Transverse colon (tissue), 4 donors: ENCODE results near the gene AMN. TPM values are rescaled to one million over a fixed set of nuclear protein-coding genes. Genes with fewer than 3 reads are reported as not detected.

Experiments used
- DNase-seq: peaks from one replicate; pipeline ENCODE4 v3.0.0-alpha.2; 2019
- H3K27ac ChIP-seq, 4 donors: fragments of 200-600 bp; sonication (generic); 2 replicates each; pipeline ENCODE4 v1.5.1; 2016 to 2018; ENCODE audit warnings: inconsistent platforms in 4 of 4
- H3K27me3 ChIP-seq: fragments of 200-600 bp; sonication (generic); 2 replicates; pipeline ENCODE4 v1.5.1; 2017; ENCODE audit warnings: inconsistent platforms
- H3K36me3 ChIP-seq, 4 donors: fragments of 200-600 bp; sonication (generic); 2 replicates each; pipeline ENCODE4 v1.5.1; 2017 to 2019; ENCODE audit warnings: inconsistent platforms in 4 of 4
- H3K4me1 ChIP-seq, 4 donors: fragments of 200-600 bp; sonication (generic); 2 replicates each; pipeline ENCODE4 v1.5.1; 2017 to 2020; ENCODE audit warnings: inconsistent platforms in 4 of 4
- H3K4me3 ChIP-seq, 4 donors: fragments of 200-600 bp; sonication (generic); 1 replicate in 1 of 4; 2 replicates in 3 of 4; pipeline versions ENCODE4 v1.5.1 to v1.6.1; 2017 to 2019; ENCODE audit warnings: inconsistent platforms in 4 of 4
- H3K9me3 ChIP-seq, 2 donors: fragments of 200-600 bp; sonication (generic); 2 replicates each; pipeline ENCODE4 v1.5.1; 2017 to 2019; ENCODE audit warnings: inconsistent platforms in 2 of 2
- EP300 ChIP-seq: sonication (generic); formaldehyde crosslinking; IDR thresholded peaks from one replicate; pipeline ENCODE4 v1.6.1; 2017; ENCODE audit warnings: antibody characterized with exemption, low read depth
- POLR2A ChIP-seq: fragments of 450-650 bp; IDR thresholded peaks from one replicate; pipeline ENCODE4 v1.6.1; 2016; ENCODE audit warnings: antibody characterized with exemption, mild to moderate bottlenecking, moderate library complexity
- POLR2AphosphoS5 ChIP-seq, 3 donors: sonication (generic); formaldehyde crosslinking; IDR thresholded peaks; one replicate each; pipeline ENCODE4 v1.6.1; 2016; ENCODE audit warnings: antibody characterized with exemption in 3 of 3
- WGBS, 2 donors: methylation state at CpG; one replicate each; pipeline ENCODE4 v1.1.5; 2018; ENCODE audit warnings: low coverage in 1 of 2; 5-methylcytosine and 5-hydroxymethylcytosine counted together
- in situ Hi-C, 4 donors: fragments of 200-750 bp; cut with MboI; loops; one replicate each; pipeline versions ENCODE4 v1.15.0 to v1.15.1; 2017; ENCODE audit warnings: low sequenced_read_pairs in 3 of 4, low pct_ligation_motif_present in 1 of 4, low pct_unique_long_range_greater_than_20kb in 1 of 4
- intact Hi-C: fragments of 100-400 bp; cut with DNase I; formaldehyde crosslinking; loops from one replicate; pipeline ENCODE4 v1.15.1; 2023; ENCODE audit warnings: low total_unique reads
- total RNA-seq, 4 donors: library from RNA; depleted of rRNA; stranded (reverse); fragments of >200 nt; gene quantifications; one replicate each; pipeline ENCODE4 v1.1.0, GENCODE V29; 2016
- TF ChIP-seq, protein P1 (sequence below), 5 experiments: fragments of 200-600 bp in 3 of 5; fragments of 450-650 bp in 2 of 5; sonication (generic) in 3 of 5; IDR thresholded peaks; 1 replicate in 2 of 5; 2 replicates in 3 of 5; pipeline ENCODE4 v1.5.1; 2016 to 2017; ENCODE audit warnings: antibody characterized with exemption in 5 of 5, inconsistent platforms in 3 of 5, mild to moderate bottlenecking in 2 of 5, moderate library complexity in 1 of 5

Gene AMN
- total RNA-seq, 4 donors from 2014 or later, result 306 to 597 (median 420) TPM

DNA sequence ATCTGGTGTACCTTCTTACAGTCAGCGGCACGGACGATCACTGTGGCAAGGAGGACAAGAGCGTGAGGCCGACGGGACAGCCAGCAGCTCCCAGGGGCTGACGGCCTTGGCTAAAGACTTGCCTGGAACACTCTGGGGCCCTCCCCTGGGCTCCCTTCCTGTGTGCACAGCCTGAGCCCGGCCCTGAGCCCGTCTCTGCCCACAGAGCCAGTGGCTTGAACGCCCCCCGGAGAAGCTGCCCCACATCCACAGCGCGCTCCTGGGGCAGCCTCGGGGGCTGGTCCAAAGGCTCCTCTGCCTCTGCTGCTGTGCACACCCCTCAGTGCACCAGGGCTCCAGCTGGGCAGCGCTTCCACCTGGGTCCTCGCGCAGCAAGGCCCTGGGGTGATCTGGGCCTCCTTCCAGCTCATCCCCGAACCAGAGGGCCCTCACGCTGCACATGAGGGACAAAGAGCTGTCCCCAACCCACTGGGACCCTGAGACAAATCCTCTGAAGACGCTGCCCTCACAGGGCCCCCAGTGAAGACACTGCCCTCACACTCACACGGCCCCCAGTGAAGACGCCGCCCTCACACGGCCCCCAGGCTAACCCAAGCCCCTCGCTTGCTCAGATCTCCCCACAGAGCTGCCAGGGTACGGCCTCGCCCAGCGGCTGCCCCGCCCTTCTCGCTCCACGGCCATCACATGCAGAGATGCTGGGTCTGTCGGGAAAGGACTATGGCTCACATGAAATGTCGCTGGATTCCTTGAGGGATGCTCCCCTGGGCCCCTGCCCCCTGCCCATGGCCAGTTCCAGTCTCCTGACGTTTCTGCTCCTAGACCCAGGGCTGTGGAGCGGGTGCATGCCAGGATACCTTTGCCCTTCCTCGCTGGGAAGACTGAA, 22.2 kb downstream of the AMN start:
- in situ Hi-C loops, result no loop called here
- H3K4me1 ChIP-seq, result peaks cover 6 to 17% (median 9%) of the 10 kb centered on the region in 4 donors
- intact Hi-C loops, result no loop called here
- WGBS, 2 donors, result 94% methylated on average over 36 of the region's 36 CpGs; no CpG with 5 or more reads in 1 of the 2 donors
- no peak for DNase-seq
- H3K9me3 ChIP-seq, result no peaks in the 10 kb centered on the region
- H3K4me3 ChIP-seq, result no peak overlapping the region
- peaks cover 0 to 42% (median 19%) of the 10 kb centered on the region in 4 donors for H3K36me3 ChIP-seq
- H3K27ac ChIP-seq, result no peak overlapping the region
- TF ChIP-seq, protein P1, sequence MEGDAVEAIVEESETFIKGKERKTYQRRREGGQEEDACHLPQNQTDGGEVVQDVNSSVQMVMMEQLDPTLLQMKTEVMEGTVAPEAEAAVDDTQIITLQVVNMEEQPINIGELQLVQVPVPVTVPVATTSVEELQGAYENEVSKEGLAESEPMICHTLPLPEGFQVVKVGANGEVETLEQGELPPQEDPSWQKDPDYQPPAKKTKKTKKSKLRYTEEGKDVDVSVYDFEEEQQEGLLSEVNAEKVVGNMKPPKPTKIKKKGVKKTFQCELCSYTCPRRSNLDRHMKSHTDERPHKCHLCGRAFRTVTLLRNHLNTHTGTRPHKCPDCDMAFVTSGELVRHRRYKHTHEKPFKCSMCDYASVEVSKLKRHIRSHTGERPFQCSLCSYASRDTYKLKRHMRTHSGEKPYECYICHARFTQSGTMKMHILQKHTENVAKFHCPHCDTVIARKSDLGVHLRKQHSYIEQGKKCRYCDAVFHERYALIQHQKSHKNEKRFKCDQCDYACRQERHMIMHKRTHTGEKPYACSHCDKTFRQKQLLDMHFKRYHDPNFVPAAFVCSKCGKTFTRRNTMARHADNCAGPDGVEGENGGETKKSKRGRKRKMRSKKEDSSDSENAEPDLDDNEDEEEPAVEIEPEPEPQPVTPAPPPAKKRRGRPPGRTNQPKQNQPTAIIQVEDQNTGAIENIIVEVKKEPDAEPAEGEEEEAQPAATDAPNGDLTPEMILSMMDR (IDR thresholded peaks at IDR 0.05), result no peak
- H3K27me3 ChIP-seq, result no peaks in the 10 kb centered on the region

DNA sequence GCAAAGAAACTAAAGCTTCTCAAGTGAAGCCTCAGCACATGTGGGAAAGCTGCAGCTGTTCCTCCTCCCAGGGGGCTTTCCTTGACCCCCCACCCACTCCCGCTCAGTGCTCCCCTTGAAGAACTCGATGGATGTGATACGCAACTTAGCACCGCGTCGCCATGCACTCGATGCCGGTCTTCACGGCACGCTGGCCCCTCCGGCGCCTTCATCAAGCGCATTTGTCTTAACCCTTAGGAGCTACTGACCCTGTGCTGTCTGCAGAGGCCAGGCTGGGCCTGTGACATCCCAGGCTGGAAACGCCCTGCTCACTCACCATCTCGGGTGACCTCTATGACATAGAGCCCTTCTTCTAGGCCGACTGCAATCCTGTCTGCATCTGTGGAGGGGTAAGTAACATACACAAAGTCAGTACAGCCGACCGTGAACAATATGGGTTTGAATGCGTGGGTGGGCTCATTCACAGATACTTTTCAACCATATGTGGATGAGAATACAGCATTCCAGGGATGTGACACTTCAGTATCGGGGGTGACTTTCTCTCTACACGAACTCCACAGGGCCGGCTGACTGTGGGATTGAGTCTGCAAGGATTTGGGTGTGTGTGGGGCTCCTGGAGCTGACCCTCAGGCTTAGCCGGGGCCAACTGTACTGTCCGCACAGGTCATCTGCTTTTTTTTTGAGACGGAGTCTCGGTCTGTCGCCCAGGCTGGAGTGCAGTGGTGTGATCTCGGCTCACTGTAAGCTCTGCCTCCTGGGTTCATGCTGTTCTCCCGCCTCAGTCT, 23.1 kb downstream of the AMN start:
- Histone ChIP-seq H3K4me1 (peaks cover under 1 to 15% (median 8%) of the 10 kb centered on the region in 4 donors), H3K36me3 (peaks cover 0 to 50% (median 19%) of the 10 kb centered on the region in 4 donors), H3K27ac (no peak overlapping the region), H3K27me3 (no peaks in the 10 kb centered on the region), H3K4me3 (no peak overlapping the region), H3K9me3 (no peaks in the 10 kb centered on the region)
- in situ Hi-C loops (no loop called here), intact Hi-C loops (no loop called here)
- 85 to 93% methylated on average over 19 to 29 of the region's 29 CpGs for WGBS, 2 donors
- DNase-seq, result no peak
- TF ChIP-seq, protein P1 (IDR thresholded peaks at IDR 0.05), result no peak

DNA sequence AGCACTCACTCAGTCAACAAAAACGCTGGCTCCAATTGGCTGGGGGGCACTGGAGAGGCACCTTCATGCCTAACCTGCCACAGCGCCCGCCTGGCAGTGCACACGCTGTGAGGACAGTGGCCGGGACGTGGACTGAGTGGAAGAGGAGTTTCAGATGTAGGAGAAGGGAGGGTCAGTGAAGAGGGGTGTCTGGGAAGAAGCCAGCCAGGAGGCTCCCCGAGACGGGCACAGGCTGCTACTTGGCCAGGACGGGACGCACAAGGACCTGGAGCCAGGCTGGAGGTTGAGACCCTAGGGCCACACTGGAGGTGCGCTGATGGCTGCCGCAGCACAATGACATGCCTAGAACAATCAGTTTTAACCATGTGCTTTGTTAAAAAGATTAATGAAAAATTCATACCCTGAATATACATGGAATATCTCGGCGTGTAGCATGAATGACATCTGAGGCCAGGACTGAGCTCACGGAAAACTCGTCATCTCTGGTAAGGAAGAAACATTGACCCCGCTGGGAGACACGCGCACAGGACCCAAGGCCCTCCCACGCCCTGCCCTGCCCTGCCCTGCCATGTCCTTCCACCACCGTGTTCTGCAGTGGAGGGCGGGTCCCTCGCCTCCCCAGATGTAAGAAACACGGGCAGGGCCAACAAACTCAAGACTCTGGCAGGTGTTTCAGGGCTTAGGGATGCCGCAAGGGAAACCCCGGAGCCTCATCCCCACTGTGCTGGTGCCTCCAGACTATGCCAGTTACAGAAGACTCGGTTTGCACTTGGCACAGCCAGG, 25.0 kb downstream of the AMN start:
- intact Hi-C loops (no loop called here), in situ Hi-C loops (no loop called here)
- no peak for TF ChIP-seq POLR2A
- TF ChIP-seq EP300, result no peak
- no peak for TF ChIP-seq POLR2AphosphoS5 (IDR thresholded peaks at IDR 0.05)
- TF ChIP-seq, protein P1 (IDR thresholded peaks at IDR 0.05), result no peak
- H3K9me3 ChIP-seq, result no peaks in the 10 kb centered on the region
- H3K27me3 ChIP-seq, result no peaks in the 10 kb centered on the region
- no peak overlapping the region for H3K4me3 ChIP-seq
- peaks cover 0 to 7% (median 2%) of the 10 kb centered on the region in 4 donors for H3K4me1 ChIP-seq
- no peak overlapping the region for H3K27ac ChIP-seq
- H3K36me3 ChIP-seq, result peaks cover 0 to 63% (median 19%) of the 10 kb centered on the region in 4 donors
- DNase-seq, result no peak
- 89 to 96% methylated on average over 12 to 26 of the region's 27 CpGs for WGBS, 2 donors

DNA sequence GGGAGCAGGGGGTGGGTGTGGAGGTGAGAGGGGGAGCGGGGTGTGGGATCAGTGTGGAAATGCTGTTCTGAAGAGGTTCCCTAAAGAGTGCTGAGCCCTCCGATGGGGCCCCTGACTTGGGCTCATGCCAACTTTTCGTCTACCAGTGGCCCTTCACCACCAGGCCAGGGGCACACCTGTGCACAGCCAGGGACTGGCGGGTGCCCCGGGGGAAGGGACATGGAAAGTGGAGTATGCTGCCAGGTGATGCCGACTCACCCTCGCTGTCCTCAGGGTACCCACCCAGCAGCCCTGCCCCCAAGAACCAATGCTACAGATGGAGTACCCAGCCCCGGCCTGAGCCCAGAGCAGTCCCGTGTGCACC, 26.2 kb downstream of the AMN start:
- Histone ChIP-seq H3K36me3 (peaks cover 0 to 65% (median 19%) of the 10 kb centered on the region in 4 donors), H3K4me1 (peaks cover 0 to 7% (median 2%) of the 10 kb centered on the region in 4 donors), H3K27me3 (no peaks in the 10 kb centered on the region), H3K4me3 (no peak overlapping the region), H3K9me3 (no peaks in the 10 kb centered on the region), H3K27ac (no peak overlapping the region)
- TF ChIP-seq, protein P1 (IDR thresholded peaks at IDR 0.05), result no peak
- TF ChIP-seq POLR2AphosphoS5 (IDR thresholded peaks at IDR 0.05), result no peak
- no peak for TF ChIP-seq EP300
- no peak for TF ChIP-seq POLR2A
- in situ Hi-C loops, result no loop called here
- intact Hi-C loops, result no loop called here
- WGBS, 2 donors, result 82 to 100% methylated on average over 1 to 9 of the region's 9 CpGs
- no peak for DNase-seq
